Activated T-helper 1 cell treated with anti-CD3 and anti-CD28 coated beads, Interleukin-2, amount 50 U/mL, for 16 hours (primary cell): ENCODE measurements around the gene LRR1.
A peak's percentile ranks its signal among the peaks of the same experiment; 100 is the strongest.
"Not testable (repeated sequence)": the region's sequence is repeated elsewhere in the genome, so short reads cannot be mapped to it uniquely, and the experiment has no call there.

ENCODE experiments used
- DNase-seq, 2 donors: peaks; one replicate each; pipeline ENCODE4 v3.0.0-alpha.2; 2020; ENCODE audit warnings: low read depth in 1 of 2, low spot score in 1 of 2

The LRR1 gene

DNA sequence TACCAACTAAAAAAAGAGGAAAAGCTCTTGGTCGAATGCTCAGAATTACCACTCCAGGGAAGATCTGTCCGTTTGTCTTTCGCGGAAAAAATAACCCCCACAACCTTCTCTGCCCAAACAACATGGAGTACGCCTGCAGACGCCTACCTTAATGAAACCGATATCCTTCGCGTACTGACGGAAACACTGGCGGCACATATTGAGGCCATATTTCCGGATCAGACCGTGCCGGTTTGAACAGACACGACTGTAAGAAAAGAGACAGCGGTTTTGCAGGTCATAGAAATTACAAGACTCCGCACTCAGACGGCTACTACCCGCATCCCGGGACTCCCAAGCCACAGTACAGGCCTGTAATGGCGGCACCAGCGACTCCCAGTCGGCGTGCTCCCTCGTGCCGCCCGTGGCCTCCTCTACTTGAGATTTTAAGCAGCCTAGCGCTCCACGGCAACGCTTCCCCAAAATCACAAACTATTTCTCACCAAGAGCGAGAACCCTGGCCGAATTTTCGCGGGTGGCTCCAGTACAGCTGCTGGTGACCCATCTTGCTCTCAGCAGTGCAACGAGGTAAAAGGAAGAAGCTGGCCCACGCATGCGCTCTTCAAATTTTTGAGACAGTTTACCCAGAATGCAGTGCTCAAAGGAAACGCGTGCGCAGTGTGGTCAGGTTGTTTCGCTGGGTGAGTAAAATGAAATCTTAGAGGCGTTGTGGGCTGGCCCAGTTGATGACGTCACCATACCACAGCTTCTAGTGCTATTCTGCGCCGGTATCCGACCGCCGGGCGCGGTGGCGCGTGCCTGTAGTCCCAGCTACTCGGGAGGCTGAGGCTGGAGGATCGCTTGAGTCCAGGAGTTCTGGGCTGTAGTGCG, 12.7 kb upstream of the LRR1 start, which contains the start of gene RPS29:
TSS of gene RPS29 (minus strand) at position 578 of the 870 bp plus-strand sequence. CDS start at position 544, 34 bp downstream.
- DNase-seq, result peak; percentile 94 to 97

DNA sequence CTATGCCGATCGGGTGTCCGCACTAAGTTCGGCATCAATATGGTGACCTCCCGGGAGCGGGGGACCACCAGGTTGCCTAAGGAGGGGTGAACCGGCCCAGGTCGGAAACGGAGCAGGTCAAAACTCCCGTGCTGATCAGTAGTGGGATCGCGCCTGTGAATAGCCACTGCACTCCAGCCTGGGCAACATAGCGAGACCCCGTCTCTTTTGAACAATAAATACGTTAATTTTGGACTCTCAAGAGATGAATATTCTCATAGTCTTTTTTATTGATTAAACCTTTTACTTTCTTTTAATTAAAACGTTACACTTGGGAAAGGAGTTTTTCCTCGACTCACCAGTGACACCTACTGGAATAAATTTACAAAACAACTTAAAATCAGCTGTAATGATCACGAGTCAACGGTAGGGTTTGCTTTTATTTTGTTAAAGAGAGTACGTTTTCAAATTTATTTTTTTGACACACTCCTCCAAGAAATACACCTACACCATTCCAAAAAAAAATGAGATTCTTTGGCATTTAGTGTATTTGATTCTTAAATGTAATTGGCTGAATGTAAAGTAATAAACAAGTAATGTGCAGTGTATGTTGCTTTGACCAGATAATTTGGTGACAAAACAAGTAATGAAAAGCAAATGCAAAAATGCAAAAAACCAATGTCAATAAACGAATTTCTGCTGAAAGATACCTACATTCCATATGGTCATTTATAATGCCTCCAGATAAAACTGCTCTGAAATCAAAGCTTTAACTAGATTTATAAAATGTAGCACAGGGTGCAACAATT, 11.9 kb upstream of the LRR1 start:
- DNase-seq, result no peak

DNA sequence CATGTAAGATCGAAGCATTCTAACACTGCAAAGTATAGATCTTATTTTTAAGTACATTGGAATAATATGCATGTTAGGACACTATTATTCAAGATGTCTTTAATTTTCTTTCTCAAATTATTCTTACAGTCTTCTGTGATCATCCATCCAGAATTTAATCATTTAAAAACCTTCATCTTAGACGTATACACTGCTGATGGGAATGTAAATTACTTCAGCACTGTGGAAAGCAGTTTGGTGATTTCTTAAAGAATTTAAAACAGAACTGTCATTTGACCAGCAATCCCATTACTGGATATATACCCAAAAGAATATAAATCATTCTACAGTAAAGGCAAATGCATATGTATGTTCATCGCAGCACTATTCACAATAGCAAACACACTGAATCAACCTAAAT, 9.4 kb upstream of the LRR1 start:
- DNase-seq, result no peak

DNA sequence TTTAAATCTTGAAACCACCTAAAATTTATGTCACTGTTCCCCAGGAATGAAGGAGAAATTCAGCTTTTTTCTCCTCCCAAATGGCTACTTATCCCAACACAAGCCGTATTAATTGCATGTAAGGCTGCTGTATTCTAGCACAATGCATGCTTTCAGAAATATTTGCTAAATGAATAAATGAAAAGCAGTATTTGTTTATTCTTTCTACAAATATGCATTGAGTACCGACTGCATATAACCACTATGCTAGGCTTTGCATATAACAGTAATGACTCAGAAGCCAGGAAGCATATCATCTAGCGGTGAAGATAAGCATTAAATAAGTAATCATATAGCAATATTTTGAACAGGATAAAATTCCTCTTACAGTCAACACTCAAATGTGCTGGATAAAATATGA, 5.7 kb upstream of the LRR1 start:
- no peak for DNase-seq

DNA sequence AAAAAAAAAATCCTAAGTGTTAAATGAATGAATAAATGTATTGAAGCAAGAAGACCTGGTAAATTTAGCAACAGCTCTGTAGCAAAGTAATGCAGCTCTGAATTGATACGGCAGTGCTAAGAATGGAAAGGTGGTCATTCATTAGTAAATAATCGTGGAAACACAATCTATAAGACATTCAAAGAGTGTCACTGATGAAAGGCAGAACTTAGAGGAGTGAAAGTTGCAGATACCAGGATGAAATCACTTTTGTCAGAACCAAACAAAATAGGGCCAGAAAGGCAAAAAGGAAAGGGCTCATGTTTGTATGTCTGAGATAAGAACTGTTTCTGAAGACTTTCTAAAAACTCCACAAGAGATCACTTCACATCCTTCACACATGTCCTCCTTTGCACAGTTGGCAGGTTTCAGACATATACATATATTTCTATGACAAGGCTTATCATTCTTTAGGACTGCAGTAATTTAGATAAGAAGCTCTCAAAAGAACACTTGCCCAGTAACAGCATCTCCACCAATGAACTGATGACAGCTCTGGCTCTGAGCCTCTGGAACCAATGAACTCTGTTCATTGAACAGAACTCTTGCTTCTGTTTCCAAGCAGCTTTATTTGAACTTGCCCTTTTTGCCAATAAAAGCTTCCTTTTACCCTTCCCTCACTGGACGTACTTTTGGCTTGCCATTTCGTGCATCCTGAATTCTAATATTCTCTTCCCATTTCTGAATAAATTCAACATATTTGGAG, 4.2 kb upstream of the LRR1 start:
- DNase-seq, result no peak

DNA sequence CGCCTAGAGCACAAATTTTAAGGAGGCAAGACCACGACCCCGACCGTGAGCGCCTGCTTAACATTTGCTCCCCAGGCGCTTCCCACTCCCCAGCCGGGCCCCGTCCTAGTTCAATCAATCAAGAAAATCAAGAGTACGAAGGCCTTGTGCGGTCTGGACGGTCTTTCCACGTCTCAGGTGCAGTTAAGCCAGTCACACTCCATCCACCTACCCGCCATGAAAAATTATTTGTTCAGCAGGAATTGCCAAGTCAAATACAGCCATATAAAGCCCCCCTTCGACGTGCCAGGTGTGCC, 603 bp upstream of the LRR1 start:
- no peak for DNase-seq

DNA sequence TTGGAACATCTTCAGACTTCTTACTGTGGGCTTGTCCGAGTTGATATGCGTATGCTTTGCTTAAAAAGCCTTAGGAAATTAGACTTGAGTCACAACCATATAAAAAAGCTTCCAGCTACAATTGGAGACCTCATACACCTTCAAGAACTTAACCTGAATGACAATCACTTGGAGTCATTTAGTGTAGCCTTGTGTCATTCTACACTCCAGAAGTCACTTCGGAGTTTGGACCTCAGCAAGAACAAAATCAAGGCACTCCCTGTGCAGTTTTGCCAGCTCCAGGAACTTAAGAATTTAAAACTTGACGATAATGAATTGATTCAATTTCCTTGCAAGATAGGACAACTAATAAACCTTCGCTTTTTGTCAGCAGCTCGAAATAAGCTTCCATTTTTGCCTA, 8.8 kb downstream of the LRR1 start:
- no peak for DNase-seq

DNA sequence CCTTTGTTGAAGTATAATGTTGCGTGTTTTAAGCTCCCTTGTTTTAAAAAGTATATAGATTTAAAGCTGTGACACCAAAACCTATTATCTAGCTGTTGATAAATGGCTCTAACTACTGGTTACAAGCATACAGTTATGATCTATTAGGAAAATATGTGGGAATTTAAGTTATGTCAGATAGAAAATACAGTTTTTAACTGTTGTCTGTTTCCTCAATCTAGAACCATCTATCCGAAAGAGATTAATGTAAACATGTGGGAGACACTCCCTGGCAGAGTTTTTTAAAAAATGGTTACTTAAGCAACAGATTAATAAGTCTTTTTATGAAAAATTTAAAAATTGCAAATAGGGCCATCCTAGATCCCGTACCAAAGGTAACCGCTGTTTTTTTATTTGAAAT, 13.5 kb downstream of the LRR1 start:
- no peak for DNase-seq

DNA sequence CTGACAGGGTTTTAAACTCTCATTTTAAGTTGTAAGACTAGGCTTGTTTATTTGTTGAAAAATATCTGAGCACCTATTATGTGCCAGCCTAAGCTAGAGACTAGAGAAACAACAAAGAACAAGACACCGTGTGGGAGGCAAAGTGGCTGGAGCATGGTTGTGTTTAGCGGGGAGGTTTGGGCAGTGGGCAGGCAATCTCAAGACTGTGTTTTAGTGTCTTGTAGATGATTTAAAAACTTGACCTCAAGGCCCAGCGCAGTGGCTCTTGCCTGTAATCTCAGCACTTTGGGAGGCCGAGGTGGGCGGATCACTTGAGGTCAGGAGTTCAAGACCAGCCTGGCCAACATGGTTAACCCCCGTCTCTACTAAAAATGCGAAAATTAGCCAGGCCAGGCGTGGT, 13.9 kb downstream of the LRR1 start:
- no peak for DNase-seq

DNA sequence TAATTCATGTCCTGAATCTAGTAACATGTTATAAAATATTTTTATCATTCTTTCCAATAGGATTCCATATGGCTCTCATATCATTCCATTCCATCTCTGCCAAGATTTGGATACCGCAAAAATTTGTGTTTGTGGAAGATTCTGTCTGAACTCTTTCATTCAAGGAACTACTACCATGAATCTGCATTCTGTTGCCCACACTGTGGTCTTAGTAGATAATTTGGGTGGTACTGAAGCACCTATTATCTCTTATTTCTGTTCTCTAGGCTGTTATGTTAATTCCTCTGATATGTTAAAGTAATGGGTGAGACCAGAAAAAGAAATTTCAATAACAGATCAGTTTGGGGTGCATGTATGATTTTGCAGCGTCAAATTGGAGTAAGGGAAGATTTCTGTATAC, 15.5 kb downstream of the LRR1 start:
- no peak for DNase-seq

DNA sequence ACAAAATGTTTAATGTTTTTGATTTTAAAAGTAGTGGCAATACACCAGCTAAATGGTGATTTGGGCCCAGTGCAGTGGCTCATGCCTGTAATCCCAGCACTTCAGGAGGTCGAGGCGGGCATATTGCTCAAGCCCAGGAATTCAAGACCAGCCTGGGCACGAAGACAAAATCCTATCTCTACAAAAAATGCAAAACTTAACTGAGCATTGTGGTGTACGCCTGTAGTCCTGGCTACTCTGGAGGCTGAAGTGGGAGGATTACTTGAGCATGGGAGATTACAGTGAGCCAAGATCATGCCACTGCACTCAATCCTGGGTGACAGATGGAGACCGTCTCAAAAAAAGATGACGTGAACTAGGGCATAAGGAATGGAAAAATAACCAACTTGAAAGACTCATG, 17.0 kb downstream of the LRR1 start:
- DNase-seq, result no peak

DNA sequence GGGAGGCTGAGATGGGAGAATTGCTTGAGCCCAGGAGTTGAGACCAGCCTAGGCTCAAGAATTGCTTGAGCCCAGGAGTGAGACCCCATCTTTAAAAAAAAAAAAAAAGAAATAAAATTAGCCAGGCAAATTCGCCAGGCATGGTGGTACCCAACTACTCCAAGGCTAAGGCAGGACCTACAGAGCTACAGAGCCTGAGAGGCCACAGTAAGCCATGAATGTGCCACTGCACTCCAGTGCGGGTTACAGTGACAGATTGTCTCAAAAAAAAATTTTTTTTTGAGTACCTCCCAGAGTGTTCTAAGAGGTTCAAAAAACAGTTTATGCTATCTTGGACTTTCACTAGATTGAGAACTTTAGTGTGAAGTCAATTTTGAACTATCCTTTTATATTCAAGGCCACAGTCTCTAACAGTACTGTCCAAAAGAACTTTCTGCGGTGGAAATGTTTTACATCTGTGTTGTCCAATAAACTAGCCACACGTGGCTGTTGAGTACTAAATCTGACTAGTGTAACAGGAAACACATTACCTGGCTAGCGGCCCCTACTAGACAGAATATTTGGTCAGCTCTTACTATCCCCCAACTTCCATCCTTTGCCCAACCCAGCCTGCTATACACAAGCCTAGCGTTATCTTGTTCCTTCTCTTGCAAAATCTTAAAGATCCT, 19.2 kb downstream of the LRR1 start:
- no peak for DNase-seq

DNA sequence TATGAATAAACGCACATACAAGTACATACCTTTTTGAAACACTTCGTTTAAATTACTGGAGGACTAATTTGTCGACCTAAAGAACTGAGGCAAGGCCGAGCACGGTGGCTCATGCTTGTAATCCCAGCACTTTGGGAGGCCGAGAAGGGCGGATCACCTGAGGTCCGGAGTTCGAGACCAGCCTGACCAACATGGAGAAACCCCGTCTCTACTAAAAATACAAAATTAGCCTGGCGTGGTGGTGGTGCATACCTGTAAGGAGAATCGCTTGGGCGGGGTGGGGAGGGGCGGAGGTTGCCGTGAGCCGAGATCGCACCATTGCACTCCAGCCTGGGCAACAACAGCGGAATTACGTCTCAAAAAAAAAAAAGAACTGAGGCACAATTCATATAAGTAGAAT, 20.5 kb downstream of the LRR1 start:
- not testable (repeated sequence) for DNase-seq

DNA sequence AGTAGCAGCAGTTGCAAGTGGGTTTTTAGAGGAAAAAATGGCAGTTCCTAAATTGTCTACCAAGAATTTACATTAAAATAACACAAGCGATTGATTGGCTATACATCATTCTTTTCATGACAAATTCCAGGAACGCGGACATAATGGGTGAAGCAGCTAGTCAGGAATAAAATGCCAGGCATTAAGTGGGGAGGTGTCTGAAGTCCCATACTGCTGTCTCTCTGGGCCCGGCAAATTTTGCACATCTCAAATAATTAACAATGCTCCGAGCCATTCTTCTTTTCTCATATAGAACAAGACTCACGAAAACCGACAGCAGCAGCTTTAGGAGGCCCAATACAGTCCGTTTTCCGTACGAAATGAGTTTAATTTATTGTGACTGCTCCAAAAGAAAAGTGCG, 21.0 kb downstream of the LRR1 start:
- no peak for DNase-seq

DNA sequence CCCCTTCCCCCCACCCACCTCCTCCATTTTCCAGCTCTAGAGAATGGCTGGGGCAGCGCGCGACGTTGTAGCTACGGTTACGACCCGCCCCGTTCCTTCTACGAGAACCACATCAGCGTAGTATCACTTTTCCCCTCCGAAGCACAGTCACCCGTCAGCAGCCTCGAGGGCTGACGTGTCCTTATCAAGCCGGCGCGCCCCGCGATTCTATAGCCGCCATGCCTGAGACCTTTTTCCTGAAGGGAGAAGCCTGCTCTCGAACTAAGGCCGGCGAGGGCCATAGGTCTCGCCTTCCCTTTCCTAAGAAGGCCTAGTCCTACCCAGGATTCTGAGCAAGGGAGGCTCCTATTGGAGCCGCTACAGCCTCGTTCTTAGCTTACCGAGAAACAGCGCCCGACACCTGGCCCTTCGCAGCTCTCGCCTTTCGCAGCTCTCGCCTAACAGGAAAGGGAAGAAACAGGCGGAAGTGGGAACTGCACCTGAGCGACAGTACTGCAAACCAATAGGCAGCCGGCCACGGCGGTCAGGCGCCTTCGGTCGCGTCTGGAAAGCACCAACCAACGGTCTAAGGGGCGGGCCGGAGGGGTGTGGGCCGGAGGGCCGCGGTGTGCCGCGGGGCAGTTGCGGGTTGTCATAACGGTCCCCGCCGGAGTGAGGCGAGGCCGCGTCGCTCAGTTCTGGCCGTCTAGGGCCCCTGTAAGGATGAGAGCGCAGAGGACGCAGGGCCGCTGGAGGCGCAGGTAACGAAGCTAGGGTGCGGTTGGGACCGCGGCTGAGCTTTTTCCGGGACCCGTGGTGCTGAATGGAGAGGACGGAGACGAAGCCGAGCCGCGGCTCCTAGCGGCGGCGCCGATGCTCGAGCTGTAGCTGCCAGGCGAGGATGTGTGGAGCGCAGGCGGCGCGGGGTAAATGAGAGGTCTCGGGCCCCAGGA, 21.7 kb downstream of the LRR1 start, which contains the start of the genes MGAT2 and RPL36AL:
TSS of gene MGAT2 (plus strand) at position 618 of the 932 bp plus-strand sequence. CDS start 470 bp downstream, outside the sequence.
TSS of gene RPL36AL (minus strand) at position 445 of the 932 bp plus-strand sequence. CDS start 1,522 bp downstream, outside the sequence.
- peak; percentile 86 to 89 for DNase-seq

DNA sequence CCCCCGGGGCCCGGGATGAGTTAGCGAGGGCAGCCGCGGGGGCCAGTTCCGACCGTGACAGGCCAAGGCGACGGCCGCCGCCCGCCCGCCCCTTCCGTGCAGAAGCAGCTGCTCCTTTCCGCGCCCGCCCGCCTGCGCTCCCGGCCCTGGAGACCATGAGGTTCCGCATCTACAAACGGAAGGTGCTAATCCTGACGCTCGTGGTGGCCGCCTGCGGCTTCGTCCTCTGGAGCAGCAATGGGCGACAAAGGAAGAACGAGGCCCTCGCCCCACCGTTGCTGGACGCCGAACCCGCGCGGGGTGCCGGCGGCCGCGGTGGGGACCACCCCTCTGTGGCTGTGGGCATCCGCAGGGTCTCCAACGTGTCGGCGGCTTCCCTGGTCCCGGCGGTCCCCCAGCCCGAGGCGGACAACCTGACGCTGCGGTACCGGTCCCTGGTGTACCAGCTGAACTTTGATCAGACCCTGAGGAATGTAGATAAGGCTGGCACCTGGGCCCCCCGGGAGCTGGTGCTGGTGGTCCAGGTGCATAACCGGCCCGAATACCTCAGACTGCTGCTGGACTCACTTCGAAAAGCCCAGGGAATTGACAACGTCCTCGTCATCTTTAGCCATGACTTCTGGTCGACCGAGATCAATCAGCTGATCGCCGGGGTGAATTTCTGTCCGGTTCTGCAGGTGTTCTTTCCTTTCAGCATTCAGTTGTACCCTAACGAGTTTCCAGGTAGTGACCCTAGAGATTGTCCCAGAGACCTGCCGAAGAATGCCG, 22.6 kb downstream of the LRR1 start:
- peak in 1 of 2 donors; percentile 34 for DNase-seq

DNA sequence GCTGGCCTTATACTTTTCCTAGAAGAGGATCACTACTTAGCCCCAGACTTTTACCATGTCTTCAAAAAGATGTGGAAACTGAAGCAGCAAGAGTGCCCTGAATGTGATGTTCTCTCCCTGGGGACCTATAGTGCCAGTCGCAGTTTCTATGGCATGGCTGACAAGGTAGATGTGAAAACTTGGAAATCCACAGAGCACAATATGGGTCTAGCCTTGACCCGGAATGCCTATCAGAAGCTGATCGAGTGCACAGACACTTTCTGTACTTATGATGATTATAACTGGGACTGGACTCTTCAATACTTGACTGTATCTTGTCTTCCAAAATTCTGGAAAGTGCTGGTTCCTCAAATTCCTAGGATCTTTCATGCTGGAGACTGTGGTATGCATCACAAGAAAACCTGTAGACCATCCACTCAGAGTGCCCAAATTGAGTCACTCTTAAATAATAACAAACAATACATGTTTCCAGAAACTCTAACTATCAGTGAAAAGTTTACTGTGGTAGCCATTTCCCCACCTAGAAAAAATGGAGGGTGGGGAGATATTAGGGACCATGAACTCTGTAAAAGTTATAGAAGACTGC, 23.4 kb downstream of the LRR1 start:
- DNase-seq, result no peak

DNA sequence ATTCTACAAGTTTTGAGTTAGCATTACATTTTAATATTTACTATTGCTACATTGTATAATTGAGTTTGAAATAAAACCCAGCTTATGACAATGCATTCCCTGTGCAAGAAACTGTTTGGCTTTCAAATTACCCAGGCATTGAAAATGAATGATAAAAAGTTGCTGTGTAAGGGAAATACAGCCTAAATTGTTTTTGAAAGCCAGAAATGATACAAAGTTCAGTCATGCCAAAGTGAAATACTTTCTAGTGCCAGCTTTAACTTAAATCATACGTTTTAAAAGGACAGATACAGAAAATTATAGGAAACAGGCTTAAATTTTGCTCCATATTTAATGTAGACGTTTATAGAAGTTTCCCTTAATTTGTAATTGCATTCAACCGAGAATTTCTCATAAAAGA, 24.6 kb downstream of the LRR1 start:
- DNase-seq, result no peak
